GM18498 (cell line): ENCODE results near the gene TLCD3B.
"Not testable (repeated sequence)": the region's sequence is repeated elsewhere in the genome, so short reads cannot be mapped to it uniquely, and the experiment has no call there.

Experiments
- ATAC-seq: cut with Tn5 transposase; IDR thresholded peaks from one replicate; pipeline ENCODE4 v1.9.1; 2021; ENCODE audit warnings: mild to moderate bottlenecking, moderate library complexity; ENCODE audit not compliant: unreplicated experiment

TLCD3B gene

GRCh38 chr16:30063278-30063892, 32.3 kb upstream of the TLCD3B start:
- no peak for ATAC-seq

- ATAC-seq: no peak
These were observed 29.9 kb upstream of the TLCD3B start for GRCh38 chr16:30060836-30061554.

GRCh38 chr16:30060346-30060745, 29.3 kb upstream of the TLCD3B start:
- ATAC-seq: no peak

DNA sequence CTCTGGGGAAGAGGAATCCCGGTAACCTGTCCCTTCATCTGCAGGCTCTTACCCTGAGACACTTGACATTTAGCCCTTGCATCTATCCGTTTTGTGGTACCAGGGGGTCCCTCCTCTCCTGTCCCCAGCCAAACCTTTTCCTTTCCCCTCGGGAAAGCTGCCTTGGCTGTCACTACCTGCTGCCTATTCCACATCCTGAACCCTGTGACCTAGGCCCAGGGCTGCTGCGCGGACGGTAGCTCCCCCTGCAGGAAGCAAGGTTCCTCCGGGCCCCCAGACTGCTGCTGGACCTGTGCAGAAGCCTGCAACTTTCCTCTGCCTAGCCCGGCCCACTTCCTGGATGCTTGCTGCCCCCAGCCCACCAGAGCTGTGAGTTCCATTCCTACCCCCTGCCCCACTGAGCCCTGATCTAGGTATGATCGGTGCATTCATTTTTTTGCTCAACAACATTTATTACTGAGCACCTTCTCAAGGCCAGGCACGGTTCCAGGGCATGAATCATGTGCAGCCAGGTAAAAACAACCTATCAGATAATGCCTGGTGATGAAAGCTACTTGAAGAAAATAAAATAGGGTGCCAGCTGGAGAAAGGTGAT, 24.0 kb upstream of the TLCD3B start:
- ATAC-seq: no peak

- ATAC-seq: no peak
These were observed 23.4 kb upstream of the TLCD3B start for GRCh38 chr16:30054451-30054850.

- ATAC-seq: no peak
These were observed 22.4 kb upstream of the TLCD3B start for GRCh38 chr16:30053376-30054015.

GRCh38 chr16:30052671-30053372, 21.8 kb upstream of the TLCD3B start:
- ATAC-seq: peak; percentile 69

DNA sequence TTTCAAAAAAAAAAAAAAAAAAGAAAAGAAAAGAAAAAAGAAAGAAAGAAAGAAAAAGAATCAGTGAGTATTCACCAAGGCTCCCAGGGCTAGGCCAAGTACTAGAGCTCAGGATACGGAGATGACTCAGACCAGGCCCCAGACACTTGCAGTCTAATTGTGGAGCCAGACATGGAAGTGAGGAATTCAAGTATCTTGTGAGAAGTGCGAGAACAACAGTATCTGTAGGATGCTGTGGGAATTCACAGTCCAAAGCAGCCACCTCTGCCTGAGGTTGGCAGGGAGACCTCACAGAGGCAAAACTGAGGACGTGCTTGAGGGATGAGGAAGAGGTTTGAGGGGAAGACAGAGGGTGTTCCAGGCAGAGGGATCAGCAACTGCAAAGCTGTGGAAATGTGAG, 20.4 kb upstream of the TLCD3B start:
- ATAC-seq: no peak

DNA sequence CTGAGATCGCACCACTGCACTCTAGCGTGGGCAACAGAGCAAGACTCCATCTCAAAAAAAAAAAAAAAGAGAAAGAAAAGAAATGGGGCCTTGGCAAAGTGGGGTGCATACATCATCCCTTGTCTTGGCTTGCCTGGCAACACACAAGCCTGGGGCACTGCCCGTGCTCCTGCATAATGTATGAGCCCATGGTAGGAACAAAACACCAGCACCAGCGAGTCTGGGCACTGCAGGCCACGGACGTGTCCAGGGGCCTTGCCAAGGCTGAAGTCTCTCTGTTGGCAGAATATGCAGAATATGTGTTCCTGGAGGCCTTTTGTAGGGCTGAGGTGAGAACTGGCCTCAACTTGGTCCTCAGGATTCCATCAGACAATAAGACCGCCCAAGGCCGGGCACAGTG, 18.8 kb upstream of the TLCD3B start:
- no peak for ATAC-seq

DNA sequence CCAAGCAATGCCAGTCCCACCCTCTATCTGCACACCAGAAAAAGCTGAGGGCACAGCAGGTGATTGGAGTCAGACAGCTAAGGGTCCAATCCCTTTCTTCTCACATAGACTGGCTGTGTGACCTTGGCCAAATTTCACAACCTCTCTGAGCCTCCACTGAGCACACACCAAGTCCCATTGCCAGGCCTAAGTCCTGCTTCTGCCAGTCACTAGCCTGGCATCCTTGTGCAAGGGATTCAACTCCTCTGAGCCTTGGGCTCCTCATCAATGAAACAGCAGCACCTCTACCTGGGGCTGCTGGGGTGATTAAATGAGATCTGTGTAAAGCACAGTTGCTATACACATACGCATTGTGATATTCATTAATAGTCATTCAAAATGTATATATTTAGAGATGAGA, 15.5 kb upstream of the TLCD3B start:
- ATAC-seq: no peak

DNA sequence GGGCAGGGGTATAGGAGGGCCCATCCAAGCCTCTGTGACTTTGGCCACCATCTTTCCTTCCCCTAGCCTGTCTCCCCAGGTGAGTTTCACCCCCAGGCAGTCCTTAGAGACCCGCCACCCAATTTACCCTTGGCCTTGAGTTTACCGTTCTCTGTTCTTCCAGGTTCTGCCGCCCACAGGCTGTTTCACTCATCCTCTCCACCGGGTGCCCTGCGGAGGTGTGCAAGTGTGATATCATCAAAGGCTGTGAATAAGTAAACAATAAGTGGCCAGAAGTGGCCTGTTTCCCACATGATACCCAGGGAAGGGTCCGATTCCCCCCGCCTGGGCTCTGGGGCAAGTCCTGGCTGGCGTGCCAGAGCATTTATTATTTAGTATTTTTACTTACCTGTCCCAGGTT, 15.1 kb upstream of the TLCD3B start:
- ATAC-seq: no peak

DNA sequence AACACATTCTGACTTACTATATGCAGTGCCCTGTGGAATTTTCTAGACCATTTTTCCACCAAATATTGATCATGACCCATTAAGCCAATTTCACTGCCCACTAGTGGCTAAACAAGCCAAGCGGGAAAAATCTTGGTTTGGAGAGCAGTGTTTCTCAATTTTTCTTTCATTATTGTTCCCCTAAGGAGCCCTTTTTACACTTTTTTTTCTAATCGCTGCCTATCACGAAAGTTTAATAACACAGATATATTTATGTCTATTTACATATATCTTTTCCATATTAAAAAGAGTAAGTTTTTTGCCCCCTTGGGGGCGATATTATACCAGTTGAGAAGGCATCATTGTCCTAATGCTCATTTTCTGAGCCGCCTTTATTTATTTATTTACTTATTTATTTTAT, 10.8 kb upstream of the TLCD3B start:
- ATAC-seq: no peak

- ATAC-seq: not testable (repeated sequence)
These were observed 9.6 kb upstream of the TLCD3B start for GRCh38 chr16:30040690-30041089.

- no peak for ATAC-seq
These were observed 9.2 kb upstream of the TLCD3B start for GRCh38 chr16:30040221-30040620.

DNA sequence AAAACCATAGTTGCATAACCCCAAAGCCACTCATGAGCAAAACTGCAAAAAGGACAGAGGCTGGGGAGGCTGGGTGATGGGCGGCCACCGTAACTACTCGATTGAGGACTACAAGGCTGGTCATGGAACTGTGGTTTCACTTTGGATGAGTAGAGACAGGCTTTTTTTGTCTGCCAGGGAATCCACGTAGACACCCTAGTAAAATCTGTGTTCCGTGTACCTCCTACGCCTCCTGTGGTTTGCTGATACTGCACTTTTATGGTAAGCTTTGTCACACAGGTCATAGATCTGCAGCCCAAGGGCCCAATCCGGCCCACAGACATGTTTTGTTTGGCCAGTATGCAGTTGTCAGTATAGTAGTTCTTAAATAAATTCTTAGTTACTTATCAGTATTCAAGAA, 2.2 kb upstream of the TLCD3B start:
- no peak for ATAC-seq

DNA sequence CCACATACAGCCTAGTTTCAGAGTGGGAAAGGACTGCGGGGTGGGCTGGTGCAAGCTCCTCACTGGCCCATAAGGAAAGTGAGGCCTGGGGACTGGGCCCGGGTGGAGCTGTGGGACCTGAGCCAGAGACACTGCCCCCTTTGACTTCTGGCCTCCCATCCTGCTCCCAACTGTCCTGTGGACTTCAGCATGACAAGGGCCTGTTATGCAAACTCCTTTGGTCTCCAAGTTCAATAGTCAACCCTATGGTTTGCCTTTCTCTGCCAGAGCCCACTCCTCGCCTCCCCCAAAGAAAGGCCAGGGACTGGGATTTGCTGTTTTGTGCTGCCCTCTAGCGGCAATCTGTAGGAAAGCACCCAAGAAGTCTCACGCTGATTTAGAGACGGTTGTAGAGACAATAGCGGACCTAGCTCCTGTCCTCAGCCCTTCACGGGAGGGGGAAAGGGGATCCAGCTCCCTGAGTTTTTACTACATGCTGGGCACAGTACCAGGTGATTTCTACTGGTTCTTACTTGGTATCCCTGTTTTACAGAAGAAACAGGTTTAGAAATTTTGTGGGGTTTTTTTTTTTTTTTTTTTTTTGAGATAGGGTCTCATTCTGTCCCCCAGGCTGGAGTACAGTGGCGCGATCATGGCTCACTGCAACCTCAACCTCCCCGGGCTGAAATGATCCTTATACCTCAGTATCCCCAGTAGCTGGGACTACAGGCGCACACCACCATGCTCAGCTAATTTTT, 1.2 kb upstream of the TLCD3B start:
- no peak for ATAC-seq

DNA sequence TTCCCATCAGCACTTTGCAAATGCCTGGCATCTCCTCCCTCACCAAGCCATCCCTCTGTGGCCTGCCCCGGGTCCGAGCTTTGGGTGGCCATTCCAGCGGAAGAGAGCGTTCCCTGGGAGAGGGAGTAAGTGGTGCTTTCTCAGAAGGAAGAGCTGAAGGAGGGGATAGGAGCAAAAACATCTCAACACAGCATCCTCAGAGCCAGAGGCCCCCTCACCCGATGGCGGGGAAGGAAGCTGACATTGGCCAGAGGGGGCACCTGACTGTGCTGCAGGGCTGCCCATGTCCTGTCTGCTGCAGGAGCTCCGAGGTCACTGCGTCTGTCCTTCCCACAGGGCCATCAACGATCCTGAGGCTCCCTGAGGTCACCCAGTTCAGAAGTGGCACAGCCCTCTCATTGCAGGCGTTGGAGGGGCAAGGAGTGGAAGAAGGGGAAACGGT, 427 bp upstream of the TLCD3B start:
- no peak for ATAC-seq

- no peak for ATAC-seq
These were observed 923 bp downstream of the TLCD3B start for GRCh38 chr16:30030011-30030685.

- no peak for ATAC-seq
These were observed 2.5 kb downstream of the TLCD3B start for GRCh38 chr16:30028438-30029076.
